Right atrium auricular region (tissue), 2 donors: Measurements from ENCODE around the gene MMP14. TPM values are rescaled to one million over a fixed set of nuclear protein-coding genes. Genes with fewer than 3 reads are reported as not detected.
"Not testable (repeated sequence)": the region's sequence is repeated elsewhere in the genome, so short reads cannot be mapped to it uniquely, and the experiment has no call there.

Experiments used
- DNase-seq: peaks from one replicate; pipeline ENCODE4 v3.0.0-alpha.2; 2019; ENCODE audit warnings: low spot score
- H3K27ac ChIP-seq, 2 donors: fragments of 200-600 bp; sonication (generic); 1 replicate in 1 of 2; 2 replicates in 1 of 2; pipeline ENCODE4 v1.5.1; 2016 to 2019
- H3K27me3 ChIP-seq, 2 donors: fragments of 200-600 bp; sonication (generic); one replicate each; pipeline versions ENCODE4 v1.5.1 to v1.6.0; 2017 to 2019
- H3K36me3 ChIP-seq: fragments of 200-600 bp; sonication (generic); one replicate; pipeline ENCODE4 v1.5.1; 2016
- H3K4me1 ChIP-seq, 2 donors: fragments of 200-600 bp; sonication (generic); one replicate each; pipeline versions ENCODE4 v1.5.1 to v1.6.0; 2017 to 2019
- H3K4me3 ChIP-seq, 2 donors: fragments of 200-600 bp; sonication (generic); 1 replicate in 1 of 2; 2 replicates in 1 of 2; pipeline ENCODE4 v1.5.1; 2017 to 2019; ENCODE audit warnings: mild to moderate bottlenecking in 1 of 2, moderate library complexity in 1 of 2
- H3K9me3 ChIP-seq, 2 donors: fragments of 200-600 bp; sonication (generic); one replicate each; pipeline ENCODE4 v1.5.1; 2019
- CTCF ChIP-seq, 2 donors: fragments of 200-600 bp; sonication (generic); IDR thresholded peaks; one replicate each; pipeline ENCODE4 v1.5.1; 2019; ENCODE audit warnings: antibody characterized with exemption in 2 of 2
- total RNA-seq, 2 donors: library from RNA; depleted of rRNA; stranded (reverse); fragments of >200 nt; gene quantifications; one replicate each; pipeline ENCODE4 v1.1.0, GENCODE V29; 2016

The MMP14 gene
- 10 to 100 TPM; 29.1 to 58.0 TPM for total RNA-seq

GRCh38 chr14:22836301-22837113 lies at the start of gene MMP14:
MMP14 (plus strand) TSS chr14:22836585; CDS start chr14:22836818, 233 bp downstream.
- Histone ChIP-seq H3K9me3 (no peaks in the 10 kb centered on the region), H3K27me3 (no peaks in the 10 kb centered on the region), H3K4me1 (peaks cover 0 to 22% of the 10 kb centered on the region in 2 donors), H3K4me3 (peak within 1 kb of the TSS; percentile 83 to 89), H3K27ac (peak within 1 kb of the TSS; percentile 85 to 91), H3K36me3 (peaks cover 11% of the 10 kb centered on the region)
- peak in 1 of 2 donors; percentile 60 for TF ChIP-seq CTCF (IDR thresholded peaks at IDR 0.05)
- DNase-seq = peak; percentile 88

- H3K9me3 ChIP-seq = no peaks in the 10 kb centered on the region
- no peak for TF ChIP-seq CTCF (IDR thresholded peaks at IDR 0.05)
- no peaks in the 10 kb centered on the region for H3K4me1 ChIP-seq
- H3K4me3 ChIP-seq = no peak overlapping the region
- H3K36me3 ChIP-seq = no peaks in the 10 kb centered on the region
- DNase-seq = no peak
- no peaks in the 10 kb centered on the region for H3K27me3 ChIP-seq
- no peak overlapping the region for H3K27ac ChIP-seq
Measured at GRCh38 chr14:22786685-22787084, 49.7 kb upstream of the MMP14 start.

- Histone ChIP-seq H3K36me3 (no peaks in the 10 kb centered on the region), H3K4me3 (no peak overlapping the region), H3K4me1 (no peaks in the 10 kb centered on the region), H3K27ac (peak overlapping the region in 1 of 2 donors; percentile 54), H3K27me3 (no peaks in the 10 kb centered on the region), H3K9me3 (no peaks in the 10 kb centered on the region)
- DNase-seq = no peak
- TF ChIP-seq CTCF (IDR thresholded peaks at IDR 0.05) = no peak
Measured at GRCh38 chr14:22791301-22791700, 45.1 kb upstream of the MMP14 start.

- Histone ChIP-seq H3K4me1 (no peaks in the 10 kb centered on the region), H3K36me3 (no peaks in the 10 kb centered on the region), H3K27me3 (no peaks in the 10 kb centered on the region)
Measured at GRCh38 chr14:22792158-22792557, 44.2 kb upstream of the MMP14 start.

GRCh38 chr14:22793550-22793949 lies 42.8 kb upstream of the MMP14 start:
- not testable (repeated sequence) for H3K4me3 ChIP-seq, H3K27ac ChIP-seq, DNase-seq, H3K4me1 ChIP-seq, H3K27me3 ChIP-seq, H3K9me3 ChIP-seq, H3K36me3 ChIP-seq

More at GRCh38 chr14:22792158-22792557, 44.2 kb upstream of the MMP14 start:
- TF ChIP-seq CTCF (IDR thresholded peaks at IDR 0.05) = no peak
- Histone ChIP-seq H3K27ac (no peak overlapping the region), H3K9me3 (no peaks in the 10 kb centered on the region), H3K4me3 (no peak overlapping the region)
- no peak for DNase-seq

GRCh38 chr14:22793976-22794375 lies 42.4 kb upstream of the MMP14 start:
- no peaks in the 10 kb centered on the region for H3K4me1 ChIP-seq
- no peaks in the 10 kb centered on the region for H3K9me3 ChIP-seq
- TF ChIP-seq CTCF (IDR thresholded peaks at IDR 0.05) = no peak
- DNase-seq = no peak
- H3K27ac ChIP-seq = no peak overlapping the region
- no peak overlapping the region for H3K4me3 ChIP-seq
- H3K27me3 ChIP-seq = no peaks in the 10 kb centered on the region
- no peaks in the 10 kb centered on the region for H3K36me3 ChIP-seq
